ENCODE data around the gene MRNIP. TPM values are rescaled to one million over a fixed set of nuclear protein-coding genes. Genes with fewer than 3 reads are reported as not detected.

Gene MRNIP
- total and polyA plus RNA-seq, 2 of the 8 experiments (the other 6 are each of a cell fraction or from before 2014, with no cell fraction given): 29.6 TPM

DNA sequence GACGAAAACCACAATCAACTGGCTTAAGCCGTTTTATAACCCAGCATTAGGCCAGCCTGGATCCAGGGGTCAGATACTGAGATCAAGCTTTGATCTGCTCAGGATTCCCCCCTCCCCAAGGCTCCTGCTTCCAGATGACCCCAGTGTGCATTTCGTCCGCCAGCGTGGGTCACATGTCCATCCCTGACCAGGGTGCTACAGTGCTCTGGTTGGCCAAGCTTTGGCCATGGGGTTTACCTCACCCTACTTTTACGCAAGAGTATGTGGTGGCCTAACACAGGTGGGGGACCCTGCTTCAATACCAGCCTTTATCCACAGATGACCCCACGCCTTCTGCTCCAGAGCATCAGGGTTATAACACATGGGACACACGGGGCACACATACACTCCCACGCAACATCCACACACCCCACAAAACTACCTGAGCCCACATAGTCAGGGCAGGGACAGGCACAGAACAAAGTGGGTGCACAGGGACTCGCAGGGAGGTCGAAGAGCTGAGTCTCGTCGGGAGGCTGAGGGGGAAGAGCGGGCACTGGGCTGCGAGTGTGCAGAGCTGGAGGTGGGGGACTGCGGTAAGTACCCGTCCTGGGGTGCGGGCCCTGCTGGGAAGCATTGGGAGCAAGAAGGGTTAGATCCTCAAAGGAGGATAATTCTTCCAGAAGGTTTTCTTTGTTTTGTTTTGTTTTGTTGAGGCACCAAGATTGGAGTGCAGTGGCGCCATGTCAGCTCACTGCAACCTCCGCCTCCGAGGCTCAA is 42.9 kb downstream of the MRNIP start (continued):
- TF ChIP-seq, protein P1, sequence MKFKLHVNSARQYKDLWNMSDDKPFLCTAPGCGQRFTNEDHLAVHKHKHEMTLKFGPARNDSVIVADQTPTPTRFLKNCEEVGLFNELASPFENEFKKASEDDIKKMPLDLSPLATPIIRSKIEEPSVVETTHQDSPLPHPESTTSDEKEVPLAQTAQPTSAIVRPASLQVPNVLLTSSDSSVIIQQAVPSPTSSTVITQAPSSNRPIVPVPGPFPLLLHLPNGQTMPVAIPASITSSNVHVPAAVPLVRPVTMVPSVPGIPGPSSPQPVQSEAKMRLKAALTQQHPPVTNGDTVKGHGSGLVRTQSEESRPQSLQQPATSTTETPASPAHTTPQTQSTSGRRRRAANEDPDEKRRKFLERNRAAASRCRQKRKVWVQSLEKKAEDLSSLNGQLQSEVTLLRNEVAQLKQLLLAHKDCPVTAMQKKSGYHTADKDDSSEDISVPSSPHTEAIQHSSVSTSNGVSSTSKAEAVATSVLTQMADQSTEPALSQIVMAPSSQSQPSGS (IDR thresholded peaks at IDR 0.05; ENCODE audit: low read length): no peak

All from H1 (cell line).